DOHH2 (cell line): Measurements from ENCODE around the gene COQ4.

Experiments
- H3F3A ChIP-seq: fragments of 200-600 bp; sonication (generic), shearing (Covaris generic); 2 replicates; pipeline ENCODE4 v1.6.0; 2016; ENCODE audit warnings: antibody characterized with exemption, mild to moderate bottlenecking; ENCODE audit not compliant: control insufficient read depth, insufficient read depth
- H3K27ac ChIP-seq: fragments of 200-600 bp; sonication (generic); 2 replicates; pipeline ENCODE4 v1.5.1; 2014; ENCODE audit warnings: low read depth, mild to moderate bottlenecking, low read length, moderate library complexity
- H3K27me3 ChIP-seq: fragments of 200-600 bp; sonication (generic); 2 replicates; pipeline ENCODE4 v1.6.1; 2014; ENCODE audit warnings: mild to moderate bottlenecking, low read length, mixed read lengths; ENCODE audit not compliant: control insufficient read depth
- H3K36me3 ChIP-seq: fragments of 200-600 bp; sonication (generic); 2 replicates; pipeline ENCODE4 v1.6.1; 2014; ENCODE audit warnings: mild to moderate bottlenecking, low read length, moderate library complexity, mixed read lengths; ENCODE audit not compliant: control insufficient read depth
- H3K4me1 ChIP-seq: fragments of 200-600 bp; sonication (generic); 2 replicates; pipeline ENCODE4 v1.6.1; 2014; ENCODE audit warnings: mild to moderate bottlenecking, low read length, mixed read lengths; ENCODE audit not compliant: control insufficient read depth
- H3K4me2 ChIP-seq: fragments of 200-600 bp; sonication (generic); 2 replicates; pipeline ENCODE4 v1.6.0; 2014; ENCODE audit warnings: mild to moderate bottlenecking, low read length, moderate library complexity
- H3K4me3 ChIP-seq: fragments of 200-600 bp; sonication (generic); 2 replicates; pipeline ENCODE4 v1.5.1; 2014; ENCODE audit warnings: mild to moderate bottlenecking, low read length, mixed read lengths
- H3K79me2 ChIP-seq: fragments of 200-600 bp; sonication (generic); 2 replicates; pipeline ENCODE4 v1.6.1; 2014; ENCODE audit warnings: mild to moderate bottlenecking, low read length, mixed read lengths; ENCODE audit not compliant: control insufficient read depth
- H3K9me2 ChIP-seq: fragments of 200-600 bp; sonication (generic); replicated peaks from 2 replicates; pipeline ENCODE4 v1.6.1; 2014; ENCODE audit warnings: mild to moderate bottlenecking, low read length, mixed read lengths; ENCODE audit not compliant: control insufficient read depth
- H3K9me3 ChIP-seq: fragments of 200-600 bp; sonication (generic); 2 replicates; pipeline ENCODE4 v1.6.1; 2014; ENCODE audit warnings: antibody characterized with exemption, low read length, mixed read lengths; ENCODE audit not compliant: control insufficient read depth, insufficient read depth
- H4K20me1 ChIP-seq: fragments of 200-600 bp; sonication (generic); 2 replicates; pipeline ENCODE4 v1.6.0; 2014; ENCODE audit warnings: low read depth, mild to moderate bottlenecking, antibody characterized with exemption, low read length, moderate library complexity; ENCODE audit not compliant: control insufficient read depth, insufficient read depth
- EZH2phosphoT487 ChIP-seq: fragments of 200-600 bp; sonication (generic); IDR thresholded peaks from 2 replicates; pipeline ENCODE4 v1.6.1; 2017; ENCODE audit warnings: borderline replicate concordance, mild to moderate bottlenecking, antibody characterized with exemption, low read length, moderate library complexity, mixed read lengths
- TF ChIP-seq, protein P1 (sequence below): fragments of 200-600 bp; sonication (generic); IDR thresholded peaks from one replicate; pipeline ENCODE4 v1.5.1; 2014; ENCODE audit warnings: antibody characterized with exemption, mild to moderate bottlenecking, low read depth, low read length; ENCODE audit not compliant: poor library complexity, severe bottlenecking

The COQ4 gene

DNA sequence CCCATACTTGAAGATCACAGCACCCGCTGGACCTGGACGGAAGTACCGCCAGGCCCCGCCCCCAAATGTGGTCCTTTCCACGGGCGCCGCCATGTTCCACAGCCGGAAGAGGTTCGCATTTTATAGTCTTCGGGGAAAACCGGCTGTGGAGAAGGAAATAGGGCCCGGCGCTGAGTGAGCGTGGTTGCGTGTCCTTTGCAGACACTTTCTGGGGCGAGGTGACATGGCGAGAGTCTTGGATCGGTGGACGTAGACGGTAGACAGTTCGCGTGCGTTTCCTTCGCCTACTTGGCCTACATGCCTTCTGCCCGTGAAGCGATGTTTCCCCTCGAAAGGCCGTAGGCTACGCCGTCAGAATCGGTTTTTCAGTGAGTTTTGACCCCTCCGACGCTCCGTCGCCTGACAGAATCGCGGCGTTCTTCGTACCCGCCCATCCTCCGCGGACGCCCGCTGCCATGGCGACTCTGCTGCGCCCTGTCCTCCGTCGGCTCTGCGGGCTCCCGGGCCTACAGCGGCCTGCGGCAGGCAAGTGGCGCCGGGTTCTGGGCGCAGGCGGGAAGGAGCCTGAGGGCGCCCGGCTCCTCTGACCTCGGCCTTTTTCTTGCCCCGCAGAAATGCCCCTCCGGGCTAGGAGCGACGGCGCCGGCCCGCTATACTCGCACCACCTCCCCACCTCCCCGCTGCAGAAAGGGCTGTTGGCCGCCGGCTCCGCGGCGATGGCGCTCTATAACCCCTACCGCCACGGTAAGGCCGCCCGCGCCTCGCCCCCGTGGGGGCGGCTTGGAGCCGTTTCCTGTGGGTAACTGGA, at the start of gene COQ4, which contains the start of gene TRUB2:
Gene COQ4, plus strand, starts transcription at position 436 of the 808 bp plus-strand sequence. Its CDS starts 20 bp downstream, at position 456.
Gene TRUB2, minus strand, starts transcription at position 44 of the 808 bp plus-strand sequence. Its CDS starts 39 bp downstream, at position 5.
- H3K4me1 ChIP-seq = peaks cover 23% of the 10 kb centered on the region
- peak within 1 kb of the TSS; percentile 84 for H3K4me2 ChIP-seq
- no peaks in the 10 kb centered on the region for H4K20me1 ChIP-seq
- no peaks in the 10 kb centered on the region for H3K9me2 ChIP-seq
- no peaks in the 10 kb centered on the region for H3F3A ChIP-seq
- peak within 1 kb of the TSS; percentile 93 for H3K4me3 ChIP-seq
- H3K36me3 ChIP-seq = peaks cover 30% of the 10 kb centered on the region
- H3K27me3 ChIP-seq = no peaks in the 10 kb centered on the region
- no peaks in the 10 kb centered on the region for H3K9me3 ChIP-seq
- peaks cover 47% of the 10 kb centered on the region for H3K79me2 ChIP-seq
- no peak for TF ChIP-seq EZH2phosphoT487
- TF ChIP-seq, protein P1, sequence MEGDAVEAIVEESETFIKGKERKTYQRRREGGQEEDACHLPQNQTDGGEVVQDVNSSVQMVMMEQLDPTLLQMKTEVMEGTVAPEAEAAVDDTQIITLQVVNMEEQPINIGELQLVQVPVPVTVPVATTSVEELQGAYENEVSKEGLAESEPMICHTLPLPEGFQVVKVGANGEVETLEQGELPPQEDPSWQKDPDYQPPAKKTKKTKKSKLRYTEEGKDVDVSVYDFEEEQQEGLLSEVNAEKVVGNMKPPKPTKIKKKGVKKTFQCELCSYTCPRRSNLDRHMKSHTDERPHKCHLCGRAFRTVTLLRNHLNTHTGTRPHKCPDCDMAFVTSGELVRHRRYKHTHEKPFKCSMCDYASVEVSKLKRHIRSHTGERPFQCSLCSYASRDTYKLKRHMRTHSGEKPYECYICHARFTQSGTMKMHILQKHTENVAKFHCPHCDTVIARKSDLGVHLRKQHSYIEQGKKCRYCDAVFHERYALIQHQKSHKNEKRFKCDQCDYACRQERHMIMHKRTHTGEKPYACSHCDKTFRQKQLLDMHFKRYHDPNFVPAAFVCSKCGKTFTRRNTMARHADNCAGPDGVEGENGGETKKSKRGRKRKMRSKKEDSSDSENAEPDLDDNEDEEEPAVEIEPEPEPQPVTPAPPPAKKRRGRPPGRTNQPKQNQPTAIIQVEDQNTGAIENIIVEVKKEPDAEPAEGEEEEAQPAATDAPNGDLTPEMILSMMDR = peak; percentile 21
- peak within 1 kb of the TSS; percentile 71 for H3K27ac ChIP-seq

GRCh38 chr9:128274245-128274644, 48.4 kb upstream of the COQ4 start:
- H3K27ac ChIP-seq = no peak overlapping the region
- no peaks in the 10 kb centered on the region for H3K9me3 ChIP-seq
- H3K36me3 ChIP-seq = peaks cover 9% of the 10 kb centered on the region
- no peaks in the 10 kb centered on the region for H3K27me3 ChIP-seq
- TF ChIP-seq EZH2phosphoT487 = no peak
- TF ChIP-seq, protein P1 = no peak
- H3K4me1 ChIP-seq = peaks cover 15% of the 10 kb centered on the region
- no peak overlapping the region for H3K4me3 ChIP-seq
- no peak overlapping the region for H3K4me2 ChIP-seq
- no peaks in the 10 kb centered on the region for H4K20me1 ChIP-seq
- H3K9me2 ChIP-seq = no peaks in the 10 kb centered on the region
- no peaks in the 10 kb centered on the region for H3F3A ChIP-seq
- peaks cover 19% of the 10 kb centered on the region for H3K79me2 ChIP-seq

DNA sequence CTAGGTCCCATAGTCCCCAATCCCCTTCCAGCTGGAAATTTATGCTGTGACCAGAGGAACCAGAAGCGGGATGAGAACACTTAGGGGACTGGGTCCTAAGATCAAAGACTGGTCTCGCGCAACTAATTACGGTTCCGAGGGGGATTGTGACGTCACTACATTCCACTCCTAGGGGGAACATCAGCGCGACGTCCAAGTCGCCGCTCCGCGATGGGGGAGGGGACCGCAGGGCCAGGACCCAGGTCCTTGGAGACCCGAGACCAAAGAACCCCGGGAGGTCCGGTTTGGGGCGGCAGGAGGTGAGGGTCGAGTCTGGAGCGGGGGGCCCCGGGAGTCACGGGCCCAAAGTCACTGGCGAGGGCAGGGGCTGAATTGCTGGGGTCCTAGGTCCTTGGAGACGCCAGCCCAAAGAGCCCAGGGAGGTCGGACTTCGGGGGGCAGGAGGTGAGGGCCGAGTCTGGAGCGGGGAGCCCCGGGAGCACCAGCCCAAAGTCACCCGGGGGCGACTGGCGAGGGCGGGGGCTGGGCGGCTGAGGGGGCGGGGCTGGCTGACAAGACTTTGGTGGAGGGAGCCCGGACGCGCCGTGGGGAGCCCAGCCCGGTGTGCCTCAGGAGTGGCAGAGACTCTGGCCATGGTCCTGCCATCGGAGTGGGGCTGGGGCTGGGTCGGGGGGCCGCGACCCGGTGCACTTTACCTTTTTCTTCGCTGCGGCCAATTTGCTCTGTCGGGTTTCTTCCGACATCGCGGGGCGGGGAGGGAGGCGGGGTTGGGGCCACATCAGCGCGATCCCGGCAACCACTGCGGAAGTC, 47.2 kb upstream of the COQ4 start, which contains the start of gene GOLGA2:
Gene GOLGA2, minus strand, starts transcription at position 810 of the 810 bp plus-strand sequence. Its CDS starts 31 bp downstream, at position 779.
- TF ChIP-seq, protein P1 = no peak
- TF ChIP-seq EZH2phosphoT487 = no peak
- Histone ChIP-seq H3K4me2 (peak within 1 kb of the TSS; percentile 98), H3K9me2 (no peaks in the 10 kb centered on the region), H3K4me1 (peaks cover 15% of the 10 kb centered on the region), H3K9me3 (no peaks in the 10 kb centered on the region), H3K4me3 (peak within 1 kb of the TSS; percentile 90), H3K27ac (no peak within 1 kb of the TSS), H3K79me2 (peaks cover 19% of the 10 kb centered on the region), H3F3A (no peaks in the 10 kb centered on the region), H4K20me1 (no peaks in the 10 kb centered on the region), H3K27me3 (no peaks in the 10 kb centered on the region), H3K36me3 (peaks cover 9% of the 10 kb centered on the region)
